Measurements from ENCODE around the gene TEAD4.

GRCh38 chr12:2939191-2939590, 20.0 kb upstream of the TEAD4 start:
- TF ChIP-seq, protein P1, sequence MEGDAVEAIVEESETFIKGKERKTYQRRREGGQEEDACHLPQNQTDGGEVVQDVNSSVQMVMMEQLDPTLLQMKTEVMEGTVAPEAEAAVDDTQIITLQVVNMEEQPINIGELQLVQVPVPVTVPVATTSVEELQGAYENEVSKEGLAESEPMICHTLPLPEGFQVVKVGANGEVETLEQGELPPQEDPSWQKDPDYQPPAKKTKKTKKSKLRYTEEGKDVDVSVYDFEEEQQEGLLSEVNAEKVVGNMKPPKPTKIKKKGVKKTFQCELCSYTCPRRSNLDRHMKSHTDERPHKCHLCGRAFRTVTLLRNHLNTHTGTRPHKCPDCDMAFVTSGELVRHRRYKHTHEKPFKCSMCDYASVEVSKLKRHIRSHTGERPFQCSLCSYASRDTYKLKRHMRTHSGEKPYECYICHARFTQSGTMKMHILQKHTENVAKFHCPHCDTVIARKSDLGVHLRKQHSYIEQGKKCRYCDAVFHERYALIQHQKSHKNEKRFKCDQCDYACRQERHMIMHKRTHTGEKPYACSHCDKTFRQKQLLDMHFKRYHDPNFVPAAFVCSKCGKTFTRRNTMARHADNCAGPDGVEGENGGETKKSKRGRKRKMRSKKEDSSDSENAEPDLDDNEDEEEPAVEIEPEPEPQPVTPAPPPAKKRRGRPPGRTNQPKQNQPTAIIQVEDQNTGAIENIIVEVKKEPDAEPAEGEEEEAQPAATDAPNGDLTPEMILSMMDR (IDR thresholded peaks at IDR 0.05) = no peak
- TF ChIP-seq POLR2A (IDR thresholded peaks at IDR 0.05) = no peak
- TF ChIP-seq EP300 (IDR thresholded peaks at IDR 0.05) = no peak
